Activated CD8-positive, alpha-beta memory T cell treated with anti-CD3 and anti-CD28 coated beads, Interleukin-2, amount 50 U/mL, for 4 hours (primary cell): Measurements from ENCODE around the gene HDAC10.
"Not testable (repeated sequence)": the region's sequence is repeated elsewhere in the genome, so short reads cannot be mapped to it uniquely, and the experiment has no call there.

Source experiments
- DNase-seq: peaks from one replicate; pipeline ENCODE4 v3.0.0-alpha.2; 2020

HDAC10 gene

DNA sequence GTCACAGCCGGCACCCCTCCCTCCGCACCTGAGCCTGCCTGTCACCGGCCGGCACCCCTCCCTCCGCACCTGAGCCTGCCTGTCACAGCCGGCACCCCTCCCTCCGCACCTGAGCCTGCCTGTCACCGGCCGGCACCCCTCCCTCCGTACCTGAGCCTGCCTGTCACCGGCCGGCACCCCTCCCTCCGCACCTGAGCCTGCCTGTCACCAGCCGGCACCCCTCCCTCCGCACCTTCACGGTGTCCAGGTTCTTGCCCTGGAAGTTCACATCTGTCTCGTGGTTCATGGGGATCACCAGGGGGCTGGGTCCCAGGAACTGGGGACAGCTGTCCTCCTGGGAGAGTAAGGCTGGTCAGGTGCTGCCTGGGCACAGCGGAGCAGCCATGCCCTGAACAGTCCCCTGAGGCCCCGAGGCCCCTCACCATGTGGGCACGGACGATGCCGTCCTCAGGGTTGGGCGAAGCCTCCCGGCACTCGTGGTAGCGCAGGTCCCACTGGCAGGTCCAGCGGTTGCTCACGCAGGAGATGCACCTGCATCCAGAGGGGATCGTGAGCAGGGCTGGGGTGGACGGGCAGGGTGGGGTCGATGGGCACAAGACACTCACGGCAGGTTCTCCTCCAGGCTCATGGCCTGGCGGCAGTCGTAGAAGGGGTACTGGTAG, 34.6 kb upstream of the HDAC10 start:
- DNase-seq: no peak

- DNase-seq: no peak
These were observed 33.4 kb upstream of the HDAC10 start for GRCh38 chr22:50284479-50284878.

GRCh38 chr22:50283821-50284220, 32.8 kb upstream of the HDAC10 start:
- no peak for DNase-seq

GRCh38 chr22:50282361-50283155, 31.5 kb upstream of the HDAC10 start:
- no peak for DNase-seq

- DNase-seq: no peak
These were observed 30.9 kb upstream of the HDAC10 start for GRCh38 chr22:50281957-50282356.

DNA sequence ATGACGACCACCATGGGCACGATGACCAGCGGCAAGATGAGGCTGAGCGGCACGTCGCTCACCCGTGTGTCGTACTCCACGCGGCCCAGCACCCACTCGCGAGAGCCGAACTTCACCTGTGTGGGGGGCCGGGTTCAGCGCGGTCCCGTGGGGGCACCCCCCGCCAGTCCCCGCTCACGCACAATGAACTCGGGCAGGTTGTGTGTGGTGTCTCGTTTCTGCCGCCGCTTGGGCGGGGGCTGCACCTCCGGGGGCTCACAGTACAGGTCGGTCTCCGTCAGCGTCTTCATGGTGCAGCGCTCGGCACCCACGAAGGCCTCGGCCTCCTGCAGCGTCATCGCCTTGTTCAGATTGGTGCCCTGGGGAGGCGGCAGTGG, 30.3 kb upstream of the HDAC10 start:
- no peak for DNase-seq

DNA sequence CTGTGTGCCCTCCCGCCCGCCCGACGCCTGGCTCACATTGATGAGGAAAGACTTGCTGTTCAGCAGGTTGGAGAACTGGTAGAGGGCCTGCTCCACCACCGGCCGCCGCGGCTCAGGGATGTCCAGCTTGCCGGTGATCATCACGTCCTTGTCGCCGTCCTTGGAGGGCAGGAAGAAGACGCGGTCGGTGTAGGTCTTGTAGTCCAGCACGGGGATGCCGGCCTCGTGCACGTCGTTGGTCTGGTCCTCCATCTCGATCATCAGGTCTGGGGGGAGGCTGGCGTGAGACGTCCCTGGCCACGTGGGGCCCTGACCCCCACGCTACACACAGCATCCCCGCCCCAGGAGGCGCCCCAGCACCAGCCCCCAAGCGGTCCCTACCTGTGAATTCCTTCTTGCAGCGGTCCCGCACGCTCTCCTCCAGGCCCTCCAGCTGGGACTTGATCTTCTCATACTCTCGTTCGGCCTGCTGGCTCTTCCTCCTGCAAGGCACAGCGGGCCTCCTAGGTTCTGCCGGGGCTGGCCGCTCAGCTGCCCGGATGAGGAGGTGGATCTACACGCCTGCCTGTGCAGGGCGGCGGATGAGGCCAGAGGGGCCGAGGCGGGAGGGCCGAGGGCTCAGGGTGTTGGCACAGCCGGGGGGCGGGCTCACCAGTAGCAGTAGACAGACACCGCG, 29.8 kb upstream of the HDAC10 start:
- no peak for DNase-seq

DNA sequence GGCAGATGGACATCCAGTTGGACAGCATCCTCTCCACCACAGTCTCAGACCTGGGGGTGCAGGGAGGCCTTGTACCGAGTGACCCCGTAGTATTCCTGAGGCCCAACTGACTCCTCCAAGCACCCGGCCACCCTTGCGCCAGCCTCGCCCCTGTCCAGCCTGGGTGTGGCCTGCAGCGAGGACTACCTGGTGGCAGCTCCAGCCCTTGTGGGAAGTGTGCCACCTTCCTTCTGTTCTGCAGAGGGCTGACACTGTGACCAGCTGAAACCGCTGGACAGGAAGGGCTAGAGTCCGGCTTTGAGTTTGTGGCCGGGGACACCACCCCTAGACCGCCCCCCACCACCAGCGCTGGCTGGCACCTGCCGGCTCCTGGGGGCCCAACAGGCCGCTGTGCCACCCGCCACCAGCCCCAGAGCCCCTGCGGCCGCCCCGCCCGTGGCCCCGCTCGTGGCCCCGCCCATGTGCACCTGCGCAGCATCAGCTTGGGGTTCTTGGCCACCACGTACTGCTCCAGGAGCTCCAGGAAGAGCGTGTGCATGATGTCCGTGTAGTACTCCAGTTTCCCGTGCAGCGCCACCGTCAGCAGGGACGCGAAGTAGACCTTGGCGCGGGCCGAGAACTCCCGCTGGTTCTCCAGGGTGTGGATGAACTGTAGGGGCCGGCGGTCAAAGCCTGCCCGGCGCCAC, 29.1 kb upstream of the HDAC10 start:
- no peak for DNase-seq

- DNase-seq: no peak
These were observed 28.0 kb upstream of the HDAC10 start for GRCh38 chr22:50278956-50279619.

DNA sequence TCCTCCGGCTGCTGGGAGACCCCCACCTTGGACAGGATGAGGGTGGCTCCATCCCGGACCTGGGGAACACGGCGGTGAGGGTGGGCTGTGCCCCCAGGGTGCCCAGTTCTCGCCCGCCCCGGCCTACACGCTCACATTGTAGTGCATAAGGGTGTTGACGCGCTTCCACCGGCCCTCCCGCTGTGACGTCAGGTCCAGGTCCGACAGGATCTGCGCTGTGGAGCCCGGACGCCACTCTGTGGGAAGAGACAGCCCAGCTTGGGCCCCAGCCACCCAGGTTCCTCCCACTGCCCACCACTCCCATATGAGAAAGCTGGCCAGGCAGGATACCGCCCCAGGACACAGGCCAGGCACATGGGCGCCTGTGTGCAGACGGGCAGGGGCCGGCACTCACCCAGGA, 27.4 kb upstream of the HDAC10 start:
- no peak for DNase-seq

DNA sequence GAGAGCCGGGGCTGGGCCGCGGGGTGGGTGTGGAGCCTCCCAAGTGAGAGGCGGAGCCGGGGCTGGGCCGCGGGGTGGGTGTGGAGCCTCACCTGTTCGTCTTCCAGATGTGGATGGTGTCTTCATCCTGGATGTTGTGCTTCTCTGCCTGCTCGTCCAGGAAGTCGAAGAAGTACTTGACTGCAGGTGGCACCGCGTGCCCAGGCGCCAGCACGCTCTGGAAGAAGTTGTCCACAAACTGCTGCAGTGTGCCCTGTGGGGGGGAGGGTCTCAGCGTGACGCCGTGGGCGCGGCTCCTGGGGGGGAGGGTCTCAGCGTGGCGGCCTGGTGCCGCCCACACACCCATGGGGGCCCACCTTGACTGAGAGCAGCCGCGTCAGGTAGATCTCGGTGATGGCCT, 26.7 kb upstream of the HDAC10 start:
- no peak for DNase-seq

DNA sequence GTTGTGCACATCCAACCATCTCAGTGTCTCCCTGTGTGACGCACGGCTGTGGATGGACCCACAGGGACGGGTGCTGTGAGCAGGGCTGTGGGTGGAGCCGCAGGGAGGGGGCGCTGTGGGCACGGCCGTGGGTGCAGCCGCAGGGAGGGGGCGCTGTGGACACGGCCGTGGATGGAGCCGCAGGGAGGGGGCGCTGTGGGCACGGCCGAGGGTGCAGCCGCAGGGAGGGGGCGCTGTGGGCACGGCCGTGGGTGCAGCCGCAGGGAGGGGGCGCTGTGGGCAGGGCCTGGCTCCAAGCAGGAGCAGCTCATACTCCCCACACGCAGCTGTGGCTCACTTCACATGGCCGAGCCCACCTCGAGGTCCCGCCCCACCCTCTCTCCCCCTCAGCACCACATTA, 25.1 kb upstream of the HDAC10 start:
- DNase-seq: no peak

DNA sequence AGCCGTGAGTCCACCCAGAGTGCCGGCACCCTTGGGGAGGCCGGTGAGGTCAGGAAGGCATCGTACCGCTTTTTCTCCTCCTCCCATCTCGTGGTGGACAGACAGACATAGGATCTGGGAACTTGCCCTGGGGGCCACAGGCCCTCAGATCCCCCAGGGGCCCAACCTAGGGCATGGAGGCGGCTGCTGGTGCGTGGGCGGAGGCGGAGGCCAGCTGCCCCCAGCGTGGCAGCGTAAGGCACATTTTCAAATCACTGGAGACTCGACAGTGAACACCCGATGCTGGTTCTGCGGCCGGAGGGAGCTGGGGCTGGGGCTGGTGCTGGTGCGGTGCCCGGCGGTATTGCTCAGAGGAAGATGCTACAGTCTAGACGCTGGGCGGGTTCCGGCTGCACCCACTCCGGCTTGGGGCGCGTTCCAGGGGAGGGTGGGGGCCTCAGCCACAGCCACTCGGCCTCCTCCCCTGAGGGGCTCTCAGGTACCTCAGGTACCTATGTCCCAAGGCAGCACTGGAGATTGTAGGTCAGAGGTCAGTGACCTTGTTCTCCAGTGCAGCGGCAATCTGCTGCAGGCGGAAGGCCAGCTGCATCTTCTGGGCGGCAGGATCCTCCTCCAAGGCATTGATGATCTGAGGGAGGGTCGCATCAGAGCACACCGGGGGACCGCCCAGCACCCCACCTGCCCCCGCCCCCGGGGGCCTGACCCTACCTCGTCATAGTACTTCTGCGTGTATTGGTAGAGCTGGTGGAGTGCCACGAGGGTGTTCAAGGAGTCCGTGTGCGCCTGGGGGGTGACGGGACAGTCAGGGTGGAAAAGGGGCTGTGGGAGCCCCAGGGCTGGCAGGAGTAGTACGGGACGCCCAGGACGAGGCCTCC, 24.4 kb upstream of the HDAC10 start:
- no peak for DNase-seq

GRCh38 chr22:50274771-50275170, 23.7 kb upstream of the HDAC10 start:
- DNase-seq: no peak

- peak; percentile 43 for DNase-seq
These were observed 23.2 kb upstream of the HDAC10 start for GRCh38 chr22:50274311-50274710.

GRCh38 chr22:50273781-50274180, 22.7 kb upstream of the HDAC10 start:
- not testable (repeated sequence) for DNase-seq

DNA sequence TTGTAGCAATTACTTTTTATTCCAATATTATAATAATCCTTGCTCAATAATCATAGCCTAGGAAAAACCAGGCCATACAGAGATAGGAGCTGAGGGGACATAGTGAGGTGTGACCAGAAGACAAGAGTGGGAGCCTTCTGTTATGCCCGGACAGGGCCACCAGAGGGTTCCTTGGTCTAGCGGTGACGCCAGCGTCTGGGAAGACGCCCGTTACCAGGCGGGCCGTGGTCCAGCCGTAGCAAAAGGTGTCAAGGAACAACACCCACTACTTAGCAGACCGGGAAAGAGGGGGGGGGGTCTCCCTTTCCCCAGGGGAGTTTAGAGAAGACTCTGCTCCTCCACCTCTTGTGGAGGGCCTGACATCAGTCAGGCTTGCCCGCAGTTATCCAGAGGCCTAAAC, 22.3 kb upstream of the HDAC10 start:
- DNase-seq: not testable (repeated sequence)

DNA sequence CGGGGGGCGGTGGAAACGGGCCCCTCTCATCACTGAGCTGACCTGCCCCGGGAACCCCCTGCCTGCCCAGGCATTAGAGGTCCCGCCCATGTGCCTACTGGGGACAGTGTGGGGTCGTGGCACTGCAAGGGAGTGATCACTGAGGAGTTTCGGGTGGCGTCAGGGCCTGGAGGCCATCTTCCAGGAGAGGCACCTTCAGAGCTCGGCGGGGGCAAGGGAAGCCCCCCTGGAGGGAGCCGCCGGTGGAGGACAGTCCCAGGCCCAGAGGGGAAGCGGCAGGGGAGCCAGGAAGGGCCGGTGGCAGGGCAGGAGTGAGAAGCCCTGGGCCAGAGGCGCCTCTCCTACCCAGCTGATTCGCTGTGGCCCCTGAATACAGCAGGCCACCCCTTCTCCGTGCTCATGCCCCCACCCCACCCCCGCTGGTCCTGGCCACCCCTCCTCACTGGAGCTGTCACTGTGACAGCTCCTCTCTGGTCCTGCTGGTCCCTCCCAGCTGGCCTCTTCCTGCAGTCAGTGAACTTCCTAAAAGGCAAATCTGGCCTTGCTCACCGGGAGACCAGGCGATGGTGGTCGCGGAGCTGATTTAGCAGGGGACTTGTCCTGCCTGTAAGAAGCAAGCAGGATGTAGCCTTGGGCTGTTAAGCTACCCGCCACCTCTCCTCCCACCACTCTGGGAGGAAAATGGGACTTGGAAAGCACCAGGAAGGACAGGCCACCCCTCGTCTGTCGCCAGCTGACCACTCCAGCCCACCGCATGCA, 21.2 kb upstream of the HDAC10 start:
- DNase-seq: no peak

DNA sequence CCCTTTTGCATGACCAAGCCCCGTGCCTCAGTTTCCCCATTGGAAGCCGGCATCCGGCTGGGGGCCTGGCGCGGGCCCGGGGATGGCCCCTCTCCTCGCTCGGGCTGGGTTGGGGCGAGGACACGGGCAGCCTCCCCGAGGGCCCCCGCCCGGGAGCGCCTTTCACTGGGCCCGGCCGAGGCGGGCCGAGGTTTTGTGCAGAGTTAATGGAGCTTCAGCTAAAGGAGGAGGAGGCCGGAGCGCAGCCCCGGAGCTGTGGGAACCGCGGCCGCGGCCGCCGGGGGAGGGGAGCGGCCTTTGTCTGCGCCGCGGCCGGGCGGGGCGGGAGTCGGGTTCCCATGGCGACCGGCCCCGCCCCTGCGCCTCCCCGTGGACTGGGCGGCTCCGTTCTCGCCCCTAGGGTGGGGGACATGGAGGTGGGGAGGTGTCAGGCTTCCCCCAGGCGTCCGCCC, 20.5 kb upstream of the HDAC10 start:
- peak; percentile 57 for DNase-seq

DNA sequence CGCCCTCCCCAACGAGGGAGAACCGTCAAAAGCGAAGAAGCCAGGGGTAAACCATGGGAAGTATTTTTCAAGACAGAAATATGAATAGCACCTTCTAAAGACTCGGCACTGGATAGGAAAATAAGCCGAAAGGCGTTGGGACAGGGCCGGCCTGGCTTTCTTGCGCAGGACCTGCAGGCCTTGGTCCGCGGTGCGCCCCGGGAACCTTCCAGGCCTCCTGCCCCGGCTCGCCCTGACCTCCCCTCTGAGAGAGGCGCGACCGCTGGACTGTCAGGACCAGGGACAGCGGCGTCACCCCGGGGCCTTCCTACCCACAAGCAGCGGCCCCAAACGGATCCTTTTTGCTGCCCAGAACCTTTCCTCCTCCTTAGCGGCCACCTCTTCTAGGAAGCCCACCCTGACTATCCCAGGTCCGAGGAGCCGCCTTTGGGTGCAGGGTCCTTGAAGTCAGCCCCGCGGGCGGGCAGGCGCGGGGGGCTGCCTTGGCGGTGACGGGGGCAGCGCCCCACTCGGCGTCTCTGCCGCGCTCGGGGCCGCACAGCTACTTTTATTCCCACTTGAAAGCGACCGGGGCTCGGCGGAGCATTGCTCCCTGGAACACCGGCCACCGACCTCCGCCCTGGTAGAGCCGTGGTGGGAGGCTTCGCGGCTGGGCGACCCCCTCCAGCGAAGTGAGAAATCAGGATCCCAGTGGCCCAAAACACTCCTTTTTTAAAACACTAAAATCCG, 19.8 kb upstream of the HDAC10 start:
- peak; percentile 68 for DNase-seq
